GM18907 (cell line): ENCODE results near the gene MX2.

Experiments used
- ATAC-seq: cut with Tn5 transposase; IDR thresholded peaks from one replicate; pipeline ENCODE4 v1.9.1; 2021; ENCODE audit warnings: mild to moderate bottlenecking, moderate library complexity; ENCODE audit not compliant: unreplicated experiment

MX2 gene

DNA sequence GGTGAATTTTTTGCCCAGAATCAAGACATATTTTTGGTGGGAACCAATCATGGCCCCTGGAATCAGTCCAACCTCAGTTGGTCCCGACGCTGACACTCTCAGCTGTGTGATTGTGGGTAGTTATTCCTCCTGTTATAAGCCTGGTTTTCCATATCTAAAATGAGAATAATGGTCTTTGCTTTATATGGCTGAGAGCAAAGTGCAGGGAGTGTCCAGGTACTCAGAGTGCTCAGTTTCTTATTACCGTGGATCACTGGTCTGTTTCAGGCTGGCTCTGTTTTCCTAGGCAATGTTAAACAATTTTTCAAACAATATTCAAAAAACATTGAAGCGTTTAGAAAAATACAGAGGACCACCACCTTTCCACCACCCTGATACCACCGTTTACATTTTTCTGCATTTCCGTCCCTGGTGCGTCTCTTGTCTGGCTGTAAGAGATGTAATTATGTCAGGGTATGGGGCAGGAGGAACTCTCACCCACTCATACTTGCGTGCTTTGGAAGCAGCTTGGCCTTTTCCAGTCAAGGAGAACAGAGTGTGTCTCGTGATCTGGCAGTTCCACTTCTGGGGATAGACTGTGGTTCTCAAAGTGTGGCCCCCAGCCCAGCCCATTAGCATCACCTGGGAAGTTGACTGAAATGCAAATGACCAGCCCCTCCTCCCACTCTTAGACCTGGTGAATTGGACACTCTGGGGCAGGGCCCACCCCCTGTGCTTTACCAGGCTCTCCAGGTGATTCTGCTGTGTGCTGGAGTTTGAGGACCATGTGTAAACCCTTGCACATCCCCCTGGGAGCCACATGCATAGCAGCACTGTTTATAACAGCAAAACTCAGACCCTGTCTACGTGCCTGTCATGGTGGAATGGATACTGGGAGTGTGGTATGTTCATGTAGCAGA lies 71.0 kb downstream of the MX2 start:
- no peak for ATAC-seq

DNA sequence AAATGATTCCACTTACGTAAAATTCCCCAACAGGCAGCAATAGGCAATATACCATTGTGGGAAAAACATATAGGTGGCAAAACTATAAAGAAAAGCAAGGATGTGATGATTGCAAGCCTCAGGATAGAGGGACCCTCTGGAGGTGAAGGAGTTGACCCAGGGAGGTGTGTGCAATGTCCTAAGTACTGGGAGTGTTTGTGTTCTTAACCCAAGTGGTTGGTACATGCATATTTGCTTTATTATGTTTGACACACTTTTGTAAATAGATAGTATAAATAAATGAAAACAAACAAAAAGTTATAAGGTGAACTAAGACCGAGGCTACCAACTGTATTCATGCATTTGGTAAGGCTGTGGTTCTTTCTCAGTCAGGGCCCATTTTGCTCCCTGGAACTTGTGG lies 71.7 kb downstream of the MX2 start:
- ATAC-seq = no peak

- ATAC-seq = no peak
These were observed 73.9 kb downstream of the MX2 start for GRCh38 chr21:41435706-41436105.

GRCh38 chr21:41437729-41438128 lies 75.9 kb downstream of the MX2 start:
- ATAC-seq = no peak

- ATAC-seq = no peak
These were observed 76.7 kb downstream of the MX2 start for GRCh38 chr21:41438425-41439113.

DNA sequence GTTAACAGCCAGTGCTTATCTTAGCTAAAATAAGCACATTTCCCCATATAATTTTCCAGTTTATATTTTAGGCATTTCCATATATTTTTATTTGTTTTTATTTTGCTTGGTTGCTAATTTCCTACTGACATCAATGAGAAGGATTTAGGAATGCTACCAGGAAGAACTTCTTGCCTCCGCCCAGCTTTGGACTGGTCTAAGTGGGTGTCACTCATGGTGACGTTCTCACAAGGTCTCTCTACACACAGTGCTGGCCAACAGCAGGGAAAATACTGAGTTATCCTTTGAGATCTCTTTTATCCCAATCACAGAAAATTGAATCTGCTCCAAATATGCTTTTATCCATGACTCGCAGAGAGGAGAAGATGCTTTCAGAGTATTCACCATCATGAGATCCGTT lies 77.4 kb downstream of the MX2 start:
- ATAC-seq = no peak

GRCh38 chr21:41441546-41441945 lies 79.7 kb downstream of the MX2 start:
- no peak for ATAC-seq

GRCh38 chr21:41442481-41443186 lies 80.8 kb downstream of the MX2 start:
- ATAC-seq = no peak

DNA sequence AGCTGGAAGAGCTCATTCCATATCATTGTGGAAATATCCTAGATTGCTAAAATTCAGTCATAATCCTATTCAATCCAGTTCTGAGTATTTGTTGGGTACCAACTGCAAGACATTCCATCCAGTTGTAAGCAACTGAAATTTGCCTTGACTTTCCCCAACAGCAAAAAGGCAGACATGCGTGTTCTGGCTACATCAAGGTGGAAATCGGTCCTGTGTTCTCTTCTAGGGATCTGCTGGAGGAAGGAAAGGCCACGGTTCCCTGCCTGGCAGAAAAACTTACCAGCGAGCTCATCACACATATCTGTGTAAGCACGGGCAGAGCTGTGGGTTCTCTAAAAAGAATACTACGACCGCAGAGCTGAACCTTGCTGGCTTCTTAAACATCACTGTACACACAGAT lies 81.7 kb downstream of the MX2 start:
- ATAC-seq = no peak

GRCh38 chr21:41444703-41445464 lies 83.1 kb downstream of the MX2 start:
- no peak for ATAC-seq

GRCh38 chr21:41445465-41445862 lies 83.6 kb downstream of the MX2 start:
- no peak for ATAC-seq

- no peak for ATAC-seq
These were observed 84.8 kb downstream of the MX2 start for GRCh38 chr21:41446586-41446985.

- no peak for ATAC-seq
These were observed 85.5 kb downstream of the MX2 start for GRCh38 chr21:41447356-41447755.

DNA sequence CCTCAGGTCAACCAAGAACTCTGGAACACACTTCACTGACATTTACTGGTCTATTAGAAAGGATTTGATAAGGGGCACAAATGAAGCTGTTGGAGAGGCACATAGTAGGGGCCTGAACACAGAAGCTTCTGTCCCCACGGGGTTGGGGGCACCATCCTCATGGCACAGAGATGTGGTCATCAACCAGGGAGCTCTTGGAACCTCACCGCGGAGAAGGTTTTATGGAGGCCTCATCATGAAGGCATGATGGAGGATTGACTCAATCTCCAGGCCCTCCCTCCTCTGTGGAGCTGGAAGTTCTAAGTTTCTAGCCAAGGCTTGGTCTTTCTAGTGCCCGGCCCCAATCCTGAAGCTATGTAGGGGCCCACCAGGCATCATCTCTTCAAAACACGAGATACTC lies 87.8 kb downstream of the MX2 start:
- ATAC-seq = no peak

- ATAC-seq = no peak
These were observed 90.2 kb downstream of the MX2 start for GRCh38 chr21:41451753-41452676.

- ATAC-seq = no peak
These were observed 91.4 kb downstream of the MX2 start for GRCh38 chr21:41453198-41453597.

GRCh38 chr21:41453761-41454160 lies 91.9 kb downstream of the MX2 start:
- ATAC-seq = no peak

DNA sequence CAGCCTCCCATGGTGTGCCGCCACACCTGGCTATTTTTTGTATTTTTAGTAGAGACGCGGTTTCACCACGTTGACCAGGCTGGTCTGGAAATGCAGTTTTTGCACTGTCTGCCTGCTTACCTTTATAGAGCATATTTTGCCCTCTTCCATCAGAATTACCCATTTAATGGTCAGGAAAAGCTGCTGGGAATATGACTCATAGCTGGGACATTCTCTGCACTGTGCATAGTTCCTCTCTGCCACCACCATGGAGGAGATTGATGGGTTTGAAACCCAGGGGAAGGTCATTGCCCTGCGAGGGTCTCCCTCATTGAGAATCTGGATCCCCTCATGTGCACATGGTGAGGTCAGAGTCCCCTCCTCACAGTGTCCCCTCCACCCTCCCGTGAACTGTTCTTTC lies 96.3 kb downstream of the MX2 start:
- no peak for ATAC-seq

DNA sequence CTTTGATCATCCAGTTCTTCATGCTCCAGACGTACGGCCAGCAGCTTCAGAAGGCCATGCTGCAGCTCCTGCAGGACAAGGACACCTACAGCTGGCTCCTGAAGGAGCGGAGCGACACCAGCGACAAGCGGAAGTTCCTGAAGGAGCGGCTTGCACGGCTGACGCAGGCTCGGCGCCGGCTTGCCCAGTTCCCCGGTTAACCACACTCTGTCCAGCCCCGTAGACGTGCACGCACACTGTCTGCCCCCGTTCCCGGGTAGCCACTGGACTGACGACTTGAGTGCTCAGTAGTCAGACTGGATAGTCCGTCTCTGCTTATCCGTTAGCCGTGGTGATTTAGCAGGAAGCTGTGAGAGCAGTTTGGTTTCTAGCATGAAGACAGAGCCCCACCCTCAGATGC lies 96.7 kb downstream of the MX2 start:
- no peak for ATAC-seq
